GM04503 (cell line): ENCODE data around the gene CDH4.

Experiments
- DNase-seq: peaks from one replicate; pipeline ENCODE4 v3.0.0-alpha.2; 2012; ENCODE audit warnings: low read depth

CDH4 gene

GRCh38 chr20:61657721-61658377 is 405.8 kb downstream of the CDH4 start:
- DNase-seq, result no peak

DNA sequence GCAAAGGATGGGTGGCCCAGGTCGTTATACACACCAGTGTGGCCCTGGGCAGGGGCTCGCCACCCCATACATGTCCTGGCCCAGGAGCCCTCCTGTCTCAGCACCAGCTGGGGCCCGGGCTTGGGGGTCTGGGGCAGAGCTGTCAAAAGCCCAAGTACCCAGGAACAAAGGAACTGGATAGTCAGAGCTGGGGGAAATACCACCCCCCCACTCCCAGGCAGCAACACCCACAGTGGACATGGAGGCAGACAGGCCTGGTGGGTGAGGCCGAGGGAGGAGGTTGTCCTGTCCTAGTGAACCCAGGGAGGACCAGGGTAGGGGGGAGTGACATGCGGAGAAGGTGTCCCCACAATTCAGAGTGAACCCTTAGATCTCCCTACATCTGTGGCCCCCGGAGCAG is 406.5 kb downstream of the CDH4 start:
- no peak for DNase-seq

DNA sequence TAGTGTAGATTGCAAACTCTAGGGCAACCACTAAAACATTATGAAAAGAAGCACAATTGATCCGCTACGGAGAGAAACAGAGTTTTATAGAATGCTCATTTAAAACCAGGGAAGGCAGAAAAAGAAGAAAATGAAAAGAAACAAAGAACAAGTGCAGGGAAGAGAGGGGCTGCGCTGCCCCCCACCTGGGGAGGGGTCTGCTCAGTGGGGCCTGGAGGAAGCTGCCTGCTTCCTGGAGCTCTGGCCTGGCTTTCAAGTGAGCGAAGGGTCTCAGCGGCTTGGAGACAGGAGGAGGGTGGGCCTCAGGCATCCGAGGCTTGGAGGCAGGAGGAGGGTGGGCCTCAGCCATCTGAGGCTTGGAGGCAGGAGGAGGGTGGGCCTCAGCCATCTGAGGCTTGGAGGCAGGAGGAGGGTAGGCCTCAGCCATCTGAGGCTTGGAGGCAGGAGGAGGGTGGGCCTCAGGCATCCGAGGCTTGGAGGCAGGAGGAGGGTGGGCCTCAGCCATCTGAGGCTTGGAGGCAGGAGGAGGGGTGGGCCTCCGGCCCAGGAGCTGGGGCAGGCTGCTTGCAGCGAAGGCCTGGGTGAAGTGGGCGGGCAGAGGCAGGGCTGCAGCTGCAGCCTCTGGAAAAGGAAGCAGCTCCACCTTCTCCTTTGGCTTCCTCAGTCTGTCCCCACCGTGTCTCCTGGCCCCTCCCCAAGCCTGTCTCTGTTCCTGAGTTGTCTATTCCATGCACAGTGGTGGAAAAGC is 407.4 kb downstream of the CDH4 start:
- DNase-seq, result no peak

DNA sequence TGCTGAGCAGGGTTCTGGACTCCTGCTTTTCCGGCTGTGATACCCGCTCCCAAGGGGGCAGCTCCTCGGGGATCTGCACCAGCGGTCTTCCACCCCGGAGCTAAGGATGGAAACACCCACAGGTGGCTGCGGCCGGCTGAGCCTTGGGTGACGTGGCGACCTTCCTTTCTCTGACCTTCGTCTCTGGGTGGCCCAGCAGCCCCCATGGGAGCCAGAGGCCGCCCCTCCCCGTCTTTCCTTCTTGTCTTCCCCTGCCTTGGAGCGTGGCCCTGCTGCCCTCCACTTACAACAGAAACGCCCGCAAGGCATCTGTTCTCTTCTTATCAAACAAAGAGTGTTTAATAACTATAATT is 407.9 kb downstream of the CDH4 start:
- no peak for DNase-seq

GRCh38 chr20:61660559-61660958 is 408.5 kb downstream of the CDH4 start:
- DNase-seq, result no peak

DNA sequence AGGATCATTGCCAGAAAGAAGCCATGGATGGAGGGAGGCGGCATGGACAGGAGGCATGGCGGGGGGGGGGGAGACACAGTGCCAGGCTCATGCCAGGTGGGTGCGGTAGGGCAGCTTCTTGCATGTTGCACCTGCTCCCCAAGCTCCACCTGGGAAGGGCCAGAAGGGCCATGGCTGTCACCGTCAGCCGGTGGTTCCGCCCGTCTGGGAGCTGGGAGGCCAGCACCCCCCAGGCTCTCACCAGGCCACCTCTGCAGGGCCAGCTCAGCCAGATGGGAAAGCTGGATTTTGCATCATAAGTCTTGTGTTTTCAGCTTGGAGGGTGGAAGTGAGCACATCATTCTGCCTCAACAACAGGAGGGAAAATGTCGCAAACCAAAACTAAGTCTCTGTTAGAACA is 409.0 kb downstream of the CDH4 start:
- no peak for DNase-seq

DNA sequence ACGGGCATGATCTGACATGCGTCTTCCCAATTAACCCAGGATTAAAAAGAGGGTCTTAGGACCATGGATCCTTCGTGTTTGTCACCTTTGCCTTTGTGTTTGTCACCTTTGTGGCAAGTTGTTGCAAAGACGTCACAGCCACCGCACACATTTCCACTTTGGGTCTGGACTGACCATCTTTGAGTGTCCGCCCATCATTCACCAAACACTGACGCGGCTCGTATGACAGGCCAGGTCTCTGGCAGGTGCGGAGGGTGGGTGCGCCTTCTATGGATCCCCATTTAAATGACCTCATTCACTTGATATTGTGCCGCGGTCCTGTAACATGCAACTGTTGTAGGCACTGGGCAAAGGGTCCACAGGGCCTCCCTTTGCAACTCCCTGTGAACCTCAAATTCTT is 409.5 kb downstream of the CDH4 start:
- no peak for DNase-seq

DNA sequence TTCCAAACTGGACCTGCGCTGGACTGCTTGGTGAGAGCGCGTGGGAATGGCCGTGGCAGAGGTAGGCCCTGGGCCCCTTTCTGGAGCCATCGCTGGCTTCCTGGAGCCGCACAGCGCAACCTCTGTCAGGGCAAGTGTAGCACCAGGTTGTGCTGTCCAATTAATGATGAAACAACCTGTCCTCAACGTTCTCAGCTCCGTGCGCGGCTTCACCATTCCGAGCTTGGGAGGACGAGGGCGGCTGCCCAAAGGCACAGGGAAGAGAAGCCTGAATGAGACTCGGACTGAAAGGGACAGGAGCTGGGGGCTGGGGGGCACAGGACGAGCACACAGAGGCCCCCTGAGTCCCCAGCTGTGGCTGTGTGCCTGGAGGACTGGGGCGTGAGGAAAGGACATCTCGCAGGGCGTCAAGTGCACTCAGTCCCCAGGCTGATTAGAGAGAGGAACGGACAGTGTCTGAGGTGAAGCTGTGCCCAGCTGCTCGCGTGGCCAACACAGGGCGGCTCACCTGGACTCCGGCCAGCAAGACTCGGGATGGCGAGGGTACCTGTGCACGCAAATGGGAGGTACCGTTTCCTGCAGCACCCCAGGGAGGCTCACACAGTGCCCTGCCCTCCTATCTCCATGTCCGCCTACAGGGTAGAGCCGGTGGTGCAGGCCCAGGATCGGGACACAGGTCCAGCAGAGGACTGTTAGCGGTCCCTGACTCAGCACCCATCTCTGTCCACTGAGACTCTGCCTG is 410.3 kb downstream of the CDH4 start:
- no peak for DNase-seq

- no peak for DNase-seq
These were observed 410.9 kb downstream of the CDH4 start for GRCh38 chr20:61662968-61663331.

GRCh38 chr20:61663521-61664425 is 411.7 kb downstream of the CDH4 start:
- DNase-seq, result no peak

- no peak for DNase-seq
These were observed 412.7 kb downstream of the CDH4 start for GRCh38 chr20:61664556-61665320.

- DNase-seq, result no peak
These were observed 413.7 kb downstream of the CDH4 start for GRCh38 chr20:61665528-61666470.

- DNase-seq, result no peak
These were observed 414.4 kb downstream of the CDH4 start for GRCh38 chr20:61666471-61666832.

- no peak for DNase-seq
These were observed 415.2 kb downstream of the CDH4 start for GRCh38 chr20:61667056-61667792.

- DNase-seq, result no peak
These were observed 416.1 kb downstream of the CDH4 start for GRCh38 chr20:61668065-61668650.

DNA sequence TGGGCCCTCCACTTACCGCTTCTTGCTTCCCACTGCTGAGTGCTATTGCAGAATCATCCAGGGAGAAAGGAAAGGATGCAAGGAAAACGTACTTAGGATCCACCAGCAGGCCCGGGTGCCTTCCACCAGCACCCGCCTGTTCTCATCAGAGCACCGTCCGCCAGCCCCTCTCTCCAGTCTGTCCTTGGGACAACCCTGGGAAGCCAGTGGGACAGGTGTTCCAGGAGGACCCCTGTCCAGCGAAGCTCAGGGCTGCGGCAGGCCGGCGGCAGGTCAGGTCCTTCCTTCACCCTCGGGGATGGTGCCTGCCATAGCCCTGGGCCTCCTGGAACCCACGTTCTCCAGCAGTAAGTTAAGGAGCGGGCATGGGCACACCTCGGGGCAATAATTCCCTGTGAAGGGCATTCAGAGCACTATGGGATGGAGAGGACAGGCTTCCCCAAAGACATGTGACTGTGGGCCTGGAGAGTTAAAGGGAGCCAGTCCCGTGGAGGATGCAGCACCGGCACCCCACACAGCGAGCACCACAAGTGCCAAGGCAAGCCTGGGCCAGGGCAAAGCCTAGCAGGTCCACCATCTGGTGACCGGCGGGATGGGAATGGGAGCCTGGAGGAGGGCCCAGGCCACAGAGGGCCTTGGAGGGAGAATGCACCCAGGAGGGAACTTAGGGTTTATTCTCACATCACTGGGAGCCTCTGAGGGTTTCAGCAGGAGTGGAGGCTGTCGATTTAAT is 416.9 kb downstream of the CDH4 start:
- no peak for DNase-seq

GRCh38 chr20:61670274-61670673 is 418.2 kb downstream of the CDH4 start:
- no peak for DNase-seq

DNA sequence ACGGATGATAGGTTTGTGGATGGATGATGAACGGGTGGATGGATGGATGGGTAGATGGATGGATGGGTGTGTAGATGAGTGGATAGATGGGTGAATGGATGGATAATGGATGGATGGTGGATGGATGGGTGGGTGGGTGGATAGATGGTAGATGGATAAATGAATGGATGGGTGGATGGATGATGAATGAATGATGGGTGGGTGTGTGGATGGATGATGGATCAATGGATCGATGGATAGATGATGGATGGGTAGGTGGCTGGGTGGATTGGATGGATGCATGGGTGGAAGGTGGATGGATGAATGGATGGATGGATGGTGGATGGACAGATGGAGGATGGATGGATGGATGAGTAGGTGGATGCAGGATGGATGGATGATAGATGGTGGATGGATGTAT is 419.5 kb downstream of the CDH4 start:
- no peak for DNase-seq
